Dendritic cell treated with granulocyte-macrophage colony-stimulating factor and Interleukin-4, amounts not matched to agents 40 ng/mL and 50 ng/mL, for 4 days (primary cell): ENCODE data around the gene ANKS1A.

Experiments used
- H3K27ac Mint-ChIP-seq: one replicate; pipeline ENCODE4 v1.8.0; 2022; ENCODE audit warnings: mild to moderate bottlenecking, mixed read lengths
- H3K27me3 Mint-ChIP-seq: one replicate; pipeline ENCODE4 v1.8.0; 2022; ENCODE audit warnings: mild to moderate bottlenecking, mixed read lengths
- H3K36me3 Mint-ChIP-seq: one replicate; pipeline ENCODE4 v1.8.0; 2022; ENCODE audit warnings: low read depth, mixed read lengths
- H3K4me1 Mint-ChIP-seq: one replicate; pipeline ENCODE4 v1.8.0; 2022; ENCODE audit warnings: low read depth, mixed read lengths
- H3K4me3 Mint-ChIP-seq: one replicate; pipeline ENCODE4 v1.8.0; 2022; ENCODE audit warnings: mild to moderate bottlenecking, moderate library complexity, mixed read lengths
- H3K9me3 Mint-ChIP-seq: one replicate; pipeline ENCODE4 v1.8.0; 2022; ENCODE audit warnings: mixed read lengths
- intact Hi-C: fragments of 100-400 bp; cut with micrococcal nuclease; formaldehyde crosslinking; loops from one replicate; pipeline ENCODE4 v1.15.0; 2022

ANKS1A gene

GRCh38 chr6:35036828-35037663 lies 148.0 kb downstream of the ANKS1A start:
- peaks cover 38% of the 10 kb centered on the region for H3K36me3 Mint-ChIP-seq
- no peak overlapping the region for H3K4me3 Mint-ChIP-seq
- no peak overlapping the region for H3K27ac Mint-ChIP-seq
- intact Hi-C loops, result no loop called here
- no peaks in the 10 kb centered on the region for H3K9me3 Mint-ChIP-seq
- no peaks in the 10 kb centered on the region for H3K27me3 Mint-ChIP-seq
- peaks cover 32% of the 10 kb centered on the region for H3K4me1 Mint-ChIP-seq

DNA sequence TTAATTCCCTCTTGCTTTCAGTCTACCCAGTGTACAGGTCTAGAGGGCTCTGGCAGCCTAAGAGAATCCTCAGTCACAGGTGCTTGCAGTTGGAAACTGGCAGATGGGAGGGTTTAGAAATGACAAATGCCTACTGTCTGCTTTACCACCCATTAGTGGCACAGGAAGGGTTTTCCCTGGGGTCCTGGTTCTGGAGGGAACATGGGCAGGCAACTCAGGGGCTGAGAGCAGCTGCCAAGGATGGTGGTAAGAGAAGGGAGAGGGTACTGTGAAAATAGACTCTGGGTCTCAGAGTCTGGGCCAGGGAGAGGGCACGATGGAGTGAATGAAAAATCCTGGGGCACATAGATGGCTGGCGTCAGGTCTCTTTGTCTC lies 148.6 kb downstream of the ANKS1A start:
- peaks cover 38% of the 10 kb centered on the region for H3K36me3 Mint-ChIP-seq
- no peaks in the 10 kb centered on the region for H3K9me3 Mint-ChIP-seq
- no peak overlapping the region for H3K4me3 Mint-ChIP-seq
- H3K27ac Mint-ChIP-seq, result no peak overlapping the region
- H3K27me3 Mint-ChIP-seq, result no peaks in the 10 kb centered on the region
- intact Hi-C loops, result no loop called here
- H3K4me1 Mint-ChIP-seq, result peaks cover 36% of the 10 kb centered on the region

DNA sequence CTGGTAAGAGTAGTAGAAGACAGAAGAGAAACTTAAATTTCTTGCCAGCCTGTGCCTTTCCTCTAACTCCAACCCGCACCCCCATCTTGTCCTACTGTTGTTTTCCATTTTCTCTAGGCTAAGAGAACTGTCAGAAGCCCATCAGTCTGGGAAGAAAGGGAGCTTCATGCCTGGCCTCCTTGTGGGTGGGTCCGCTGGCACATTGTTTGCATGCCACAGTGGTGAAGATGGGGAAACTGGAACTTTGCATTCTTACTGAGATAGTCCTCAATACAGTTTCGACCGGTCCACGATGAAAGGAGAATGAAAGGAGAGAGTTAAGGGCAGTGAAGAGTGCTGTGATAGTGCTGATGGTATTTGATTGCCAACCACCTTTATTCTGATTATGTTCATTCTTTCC lies 149.0 kb downstream of the ANKS1A start:
- Mint-ChIP-seq H3K4me1 (peaks cover 40% of the 10 kb centered on the region), H3K4me3 (no peak overlapping the region), H3K27me3 (no peaks in the 10 kb centered on the region), H3K36me3 (peaks cover 38% of the 10 kb centered on the region), H3K27ac (no peak overlapping the region), H3K9me3 (no peaks in the 10 kb centered on the region)
- intact Hi-C loops, result no loop called here

GRCh38 chr6:35040398-35040797 lies 151.3 kb downstream of the ANKS1A start:
- intact Hi-C loops, result no loop called here

DNA sequence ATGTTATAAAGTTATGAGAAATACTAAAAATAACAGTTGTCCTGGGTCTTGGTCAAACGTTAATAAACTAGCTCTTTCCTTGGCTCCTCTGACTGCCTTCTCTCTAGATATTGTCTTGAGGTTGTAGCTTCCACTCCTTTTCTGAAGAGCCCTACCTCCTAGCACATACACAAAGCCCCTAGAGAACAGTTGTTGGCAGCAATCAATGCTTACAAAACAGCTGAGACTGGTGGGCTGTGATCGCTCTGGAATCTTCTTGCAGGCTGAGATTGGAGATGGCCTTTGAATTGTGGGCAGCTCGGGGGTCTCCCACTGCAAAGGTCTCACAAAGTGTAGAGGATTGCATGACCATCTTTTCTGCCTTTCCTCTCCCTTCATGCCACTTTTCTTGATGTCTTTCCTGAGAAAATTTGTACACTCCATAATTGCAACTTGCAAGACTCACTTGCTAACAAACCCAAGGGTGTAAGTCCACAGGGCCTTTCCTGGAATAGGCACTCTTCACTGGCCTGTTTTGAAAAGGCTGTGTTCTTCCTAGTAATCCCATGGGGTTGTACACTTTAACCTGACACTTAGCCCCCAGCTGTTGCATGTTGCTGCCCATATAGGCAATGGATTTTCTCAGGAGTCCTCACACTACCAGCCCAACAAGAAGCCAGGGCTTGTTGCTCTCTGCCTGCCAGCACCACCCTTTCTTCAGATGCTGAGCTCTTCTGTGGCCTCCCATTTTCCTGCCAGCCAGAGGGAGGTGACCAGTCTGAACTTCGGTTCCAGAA lies 152.2 kb downstream of the ANKS1A start:
- intact Hi-C loops, result no loop called here
- H3K27ac Mint-ChIP-seq, result peak overlapping the region; percentile 47
- no peaks in the 10 kb centered on the region for H3K27me3 Mint-ChIP-seq
- H3K36me3 Mint-ChIP-seq, result peaks cover 45% of the 10 kb centered on the region
- H3K4me1 Mint-ChIP-seq, result peaks cover 47% of the 10 kb centered on the region
- no peaks in the 10 kb centered on the region for H3K9me3 Mint-ChIP-seq
- H3K4me3 Mint-ChIP-seq, result no peak overlapping the region

More at GRCh38 chr6:35040398-35040797, 151.3 kb downstream of the ANKS1A start:
- no peaks in the 10 kb centered on the region for H3K9me3 Mint-ChIP-seq
- peaks cover 45% of the 10 kb centered on the region for H3K36me3 Mint-ChIP-seq
- H3K27ac Mint-ChIP-seq, result no peak overlapping the region
- H3K27me3 Mint-ChIP-seq, result no peaks in the 10 kb centered on the region
- peaks cover 49% of the 10 kb centered on the region for H3K4me1 Mint-ChIP-seq
- no peak overlapping the region for H3K4me3 Mint-ChIP-seq

DNA sequence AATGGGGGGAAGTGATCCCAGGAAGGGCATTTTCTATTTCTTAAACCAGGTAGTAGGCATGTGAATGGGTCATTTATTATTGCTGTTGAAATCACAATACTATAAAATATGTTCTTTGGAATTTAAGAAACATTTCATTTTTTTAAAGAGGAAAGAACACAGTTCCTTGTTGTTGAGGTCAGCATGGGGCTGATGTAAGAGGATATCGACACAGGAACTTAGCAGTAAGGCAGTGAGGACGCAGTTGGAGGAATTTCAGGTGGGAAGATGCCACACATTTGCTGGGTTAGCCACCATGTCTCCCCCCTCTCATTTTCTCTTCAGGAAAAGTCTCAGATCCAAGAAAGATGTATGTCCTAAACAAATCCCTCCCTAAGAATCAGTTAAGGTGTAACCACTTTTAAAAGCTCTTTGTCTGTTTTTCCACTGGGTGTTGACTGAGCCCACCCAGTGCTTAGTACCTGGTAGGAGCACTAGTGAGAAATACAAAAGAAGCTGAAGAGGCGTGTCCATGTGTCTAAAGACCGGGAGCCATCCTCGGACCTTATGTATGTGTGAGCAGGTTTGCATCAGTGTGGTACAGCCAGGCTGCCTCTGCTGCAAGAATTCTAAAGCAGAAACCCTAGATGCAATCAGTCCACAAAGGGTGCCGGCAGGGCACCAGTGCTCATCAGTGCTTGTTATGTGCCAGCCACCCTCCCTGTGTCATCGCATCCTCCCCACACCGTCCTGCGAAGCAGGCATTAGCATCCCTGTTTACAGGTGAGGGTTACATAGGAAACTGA lies 153.2 kb downstream of the ANKS1A start:
- no peak overlapping the region for H3K4me3 Mint-ChIP-seq
- peak overlapping the region; percentile 47 for H3K27ac Mint-ChIP-seq
- intact Hi-C loops, result no loop called here

DNA sequence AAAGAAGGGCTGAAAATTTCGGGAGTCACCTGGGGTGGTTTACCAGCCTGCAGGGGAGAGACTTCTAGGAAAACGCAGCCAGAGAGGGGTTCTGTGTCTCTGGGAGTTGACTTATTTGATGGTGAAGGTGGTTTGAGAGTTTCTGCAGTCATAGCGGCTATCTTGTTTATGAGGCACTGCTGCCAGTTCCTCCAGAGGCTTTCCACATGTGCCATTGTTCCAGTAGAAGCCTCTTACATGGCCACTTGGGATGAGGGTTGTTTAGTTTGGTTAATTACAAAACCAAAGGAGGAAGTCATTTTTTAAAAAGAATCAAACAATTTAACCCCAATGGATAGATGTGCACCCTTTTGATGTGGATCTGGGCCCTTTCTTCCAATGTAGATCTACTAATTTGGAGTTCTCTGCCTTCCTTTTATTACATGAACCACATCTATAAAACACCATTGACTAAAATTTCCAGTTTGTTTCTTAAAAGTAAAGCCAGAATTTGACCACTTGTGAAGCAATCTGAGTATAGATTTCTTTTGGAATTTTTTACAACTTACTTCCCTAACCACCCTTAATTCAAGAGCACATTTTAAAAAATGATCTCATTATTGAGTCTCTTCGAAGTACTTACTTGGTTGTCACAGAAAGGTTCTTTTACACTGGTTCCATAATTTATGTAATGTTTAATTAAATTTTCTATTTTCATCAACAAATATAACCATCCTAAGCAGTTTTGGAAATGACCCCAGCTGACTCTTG lies 154.5 kb downstream of the ANKS1A start:
- Mint-ChIP-seq H3K4me3 (no peak overlapping the region), H3K27ac (peak overlapping the region; percentile 86), H3K36me3 (peaks cover 35% of the 10 kb centered on the region), H3K27me3 (no peaks in the 10 kb centered on the region), H3K9me3 (no peaks in the 10 kb centered on the region), H3K4me1 (peaks cover 47% of the 10 kb centered on the region)
- intact Hi-C loops, result no loop called here

More for the DNA sequence above, 153.2 kb downstream of the ANKS1A start:
- Mint-ChIP-seq H3K27me3 (no peaks in the 10 kb centered on the region), H3K36me3 (peaks cover 45% of the 10 kb centered on the region), H3K9me3 (no peaks in the 10 kb centered on the region), H3K4me1 (peaks cover 47% of the 10 kb centered on the region)

- H3K27ac Mint-ChIP-seq, result peak overlapping the region; percentile 86
- H3K27me3 Mint-ChIP-seq, result no peaks in the 10 kb centered on the region
- intact Hi-C loops, result no loop called here
- peak overlapping the region; percentile 30 for H3K4me3 Mint-ChIP-seq
- H3K36me3 Mint-ChIP-seq, result peaks cover 32% of the 10 kb centered on the region
- peaks cover 47% of the 10 kb centered on the region for H3K4me1 Mint-ChIP-seq
- no peaks in the 10 kb centered on the region for H3K9me3 Mint-ChIP-seq
Observed at GRCh38 chr6:35044145-35044745, 155.2 kb downstream of the ANKS1A start.

- intact Hi-C loops, result loop anchor here (5.0 kb wide), 1 partner anchor 37 kb away; no protein-coding TSS in a partner anchor
- H3K4me3 Mint-ChIP-seq, result no peak overlapping the region
Observed at GRCh38 chr6:35044761-35045421, 155.8 kb downstream of the ANKS1A start.

GRCh38 chr6:35046103-35046502 lies 157.0 kb downstream of the ANKS1A start:
- intact Hi-C loops, result loop anchor here (5.0 kb wide), 1 partner anchor 36 kb away; no protein-coding TSS in a partner anchor

More at GRCh38 chr6:35044761-35045421, 155.8 kb downstream of the ANKS1A start:
- Mint-ChIP-seq H3K27me3 (no peaks in the 10 kb centered on the region), H3K36me3 (peaks cover 27% of the 10 kb centered on the region), H3K4me1 (peaks cover 47% of the 10 kb centered on the region), H3K27ac (peak overlapping the region; percentile 86), H3K9me3 (no peaks in the 10 kb centered on the region)

GRCh38 chr6:35046862-35047261 lies 157.8 kb downstream of the ANKS1A start:
- Mint-ChIP-seq H3K4me3 (no peak overlapping the region), H3K27ac (no peak overlapping the region)
- intact Hi-C loops, result loop anchor here (5.0 kb wide), 1 partner anchor 35 kb away; no protein-coding TSS in a partner anchor

More at GRCh38 chr6:35046103-35046502, 157.0 kb downstream of the ANKS1A start:
- no peak overlapping the region for H3K4me3 Mint-ChIP-seq
- no peaks in the 10 kb centered on the region for H3K27me3 Mint-ChIP-seq
- peaks cover 45% of the 10 kb centered on the region for H3K4me1 Mint-ChIP-seq
- peaks cover 15% of the 10 kb centered on the region for H3K36me3 Mint-ChIP-seq
- no peaks in the 10 kb centered on the region for H3K9me3 Mint-ChIP-seq
- peak overlapping the region; percentile 86 for H3K27ac Mint-ChIP-seq

DNA sequence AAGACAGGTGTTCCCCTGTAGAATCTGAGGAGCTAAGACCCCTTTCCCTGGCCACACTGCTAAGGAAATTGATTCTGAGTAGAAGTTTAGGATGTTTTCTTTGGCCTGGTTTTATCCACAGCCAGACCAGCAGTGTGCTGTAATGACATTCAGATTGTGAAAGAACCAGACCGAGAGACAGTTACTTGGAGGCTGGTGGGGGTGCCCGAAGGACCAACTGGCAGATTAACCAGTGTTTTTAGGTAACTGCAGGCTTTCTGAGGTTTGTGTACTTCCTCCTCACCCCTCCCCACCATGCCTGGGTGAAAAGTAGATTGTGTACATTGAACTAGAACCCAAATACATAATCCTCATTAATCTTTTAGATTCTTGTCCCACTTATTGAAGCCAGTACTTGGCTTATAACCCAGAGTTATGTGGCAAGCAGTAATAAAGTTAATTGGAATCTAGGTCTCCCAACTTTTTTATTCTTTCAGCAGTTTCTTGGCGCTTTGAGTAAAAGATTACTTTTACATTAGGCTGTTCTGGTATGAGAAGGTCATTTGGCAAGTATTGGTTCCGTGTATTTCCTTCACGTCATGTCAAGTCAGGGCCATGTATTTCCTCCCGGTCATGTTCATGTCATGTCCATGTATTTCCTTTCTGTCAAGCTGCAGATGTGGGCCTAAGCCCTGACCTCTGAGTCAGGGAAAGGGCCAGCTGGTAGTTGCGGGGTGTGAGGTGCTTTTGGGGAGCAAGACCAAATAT lies 158.4 kb downstream of the ANKS1A start:
- Mint-ChIP-seq H3K27ac (no peak overlapping the region), H3K4me3 (peak overlapping the region; percentile 52), H3K4me1 (peaks cover 32% of the 10 kb centered on the region), H3K27me3 (no peaks in the 10 kb centered on the region), H3K36me3 (peaks cover 12% of the 10 kb centered on the region), H3K9me3 (no peaks in the 10 kb centered on the region)
- intact Hi-C loops, result loop anchor here (5.0 kb wide), 1 partner anchor 35 kb away; no protein-coding TSS in a partner anchor

More at GRCh38 chr6:35046862-35047261, 157.8 kb downstream of the ANKS1A start:
- H3K9me3 Mint-ChIP-seq, result no peaks in the 10 kb centered on the region
- peaks cover 38% of the 10 kb centered on the region for H3K4me1 Mint-ChIP-seq
- H3K36me3 Mint-ChIP-seq, result peaks cover 12% of the 10 kb centered on the region
- H3K27me3 Mint-ChIP-seq, result no peaks in the 10 kb centered on the region
